Endothelial cell of umbilical vein (primary cell): ENCODE results near the gene AQP12A. TPM values are rescaled to one million over a fixed set of nuclear protein-coding genes. Genes with fewer than 3 reads are reported as not detected.

ENCODE experiments used
- BruUV-seq: library from RNA; stranded (reverse); fragments of 400-500 nt; replicated peaks from 2 replicates; lab custom pipeline; 2021; lab: Mats Ljungman, UMichigan
- CTCF ChIA-PET: fragments of 300-600, 350-600 bp; sonication (Branson Sonifier 250); formaldehyde crosslinking; loops from one replicate; lab custom pipeline; 2021; ENCODE audit warnings: antibody characterized with exemption, inconsistent platforms; lab: Charles Lee
- POLR2A ChIA-PET: fragments of 300-600, 350-600 bp; sonication (Branson Sonifier 250); formaldehyde crosslinking; loops from one replicate; lab custom pipeline; 2021; ENCODE audit warnings: antibody characterized with exemption, inconsistent platforms; lab: Charles Lee
- DNase-seq: peaks from one replicate; pipeline ENCODE4 v3.0.0-alpha.2; 2011; ENCODE audit warnings: low read depth, low spot score
- FAIRE-seq: peaks from 2 replicates; lab custom pipeline; 2011; peaks lifted over from hg19 to GRCh38; lab: Jason Lieb, UNC
- H2AFZ ChIP-seq: 2 replicates; pipeline ENCODE4 v1.6.0; 2012; ENCODE audit warnings: low read depth, low read length, control low read depth, inconsistent platforms
- H3K27ac ChIP-seq: 2 replicates; pipeline ENCODE4 v1.5.1; 2011; ENCODE audit warnings: low read depth, mild to moderate bottlenecking, control low read depth, low read length, moderate library complexity; ENCODE audit not compliant: insufficient read depth
- H3K27me3 ChIP-seq, 2 experiments: 2 replicates each; pipeline versions ENCODE4 v1.6.0 to v1.6.1; 2011; ENCODE audit warnings: low read length in 2 of 2, mixed read lengths in 1 of 2; ENCODE audit not compliant: control insufficient read depth in 2 of 2, insufficient read depth in 2 of 2
- H3K36me3 ChIP-seq, 2 experiments: 2 replicates in 1 of 2; 3 replicates in 1 of 2; pipeline ENCODE4 v1.5.1; 2011; ENCODE audit warnings: low read length in 2 of 2, mild to moderate bottlenecking in 1 of 2, moderate library complexity in 1 of 2; ENCODE audit not compliant: control insufficient read depth in 2 of 2, insufficient read depth in 2 of 2; ENCODE audit errors: extremely low read depth in 1 of 2
- H3K4me1 ChIP-seq: 3 replicates; pipeline ENCODE4 v1.5.1; 2011; ENCODE audit warnings: mild to moderate bottlenecking, low read length; ENCODE audit not compliant: control insufficient read depth, insufficient read depth; ENCODE audit errors: extremely low read depth
- H3K4me2 ChIP-seq: 2 replicates; pipeline ENCODE4 v1.6.1; 2011; ENCODE audit warnings: low read length, control low read depth, mixed read lengths; ENCODE audit not compliant: insufficient read depth
- H3K4me3 ChIP-seq, 3 experiments: fragments of 200-600 bp in 1 of 3; sonication (generic), shearing (Covaris generic) in 1 of 3; replicated peaks in 1 of 3; 2 replicates each; pipeline ENCODE4 v1.5.1; 2011 to 2016; ENCODE audit warnings: control low read depth in 3 of 3, low read length in 3 of 3, mild to moderate bottlenecking in 2 of 3, inconsistent platforms in 1 of 3, low read depth in 1 of 3, moderate library complexity in 1 of 3; ENCODE audit not compliant: insufficient read depth in 1 of 3
- H3K79me2 ChIP-seq: 2 replicates; pipeline ENCODE4 v1.6.0; 2012; ENCODE audit warnings: low read length, inconsistent platforms; ENCODE audit not compliant: control insufficient read depth, insufficient read depth
- H3K9ac ChIP-seq: replicated peaks from 2 replicates; pipeline ENCODE3; 2011; ENCODE audit warnings: low read length, control low read depth; ENCODE audit not compliant: insufficient read depth; ENCODE audit errors: extremely low read depth
- H3K9me1 ChIP-seq: replicated peaks from 3 replicates; pipeline ENCODE4 v1.6.0; 2011; ENCODE audit warnings: mild to moderate bottlenecking, low read length; ENCODE audit not compliant: control insufficient read depth, insufficient read depth; ENCODE audit errors: extremely low read depth
- H3K9me3 ChIP-seq: replicated peaks from 2 replicates; pipeline ENCODE4 v1.5.1; 2012; ENCODE audit warnings: low read length, inconsistent platforms; ENCODE audit not compliant: control insufficient read depth, insufficient read depth
- H4K20me1 ChIP-seq: replicated peaks from 2 replicates; pipeline ENCODE3; 2011; ENCODE audit warnings: mild to moderate bottlenecking, low read length; ENCODE audit not compliant: control insufficient read depth, insufficient read depth; ENCODE audit errors: extremely low read depth
- CTCF ChIP-seq, 2 donors: IDR thresholded peaks; 1 replicate in 1 of 2; 2 replicates in 1 of 2; pipeline ENCODE4 v1.5.1; 2011; ENCODE audit warnings: low read length in 2 of 2, mild to moderate bottlenecking in 2 of 2, moderate library complexity in 2 of 2, control low read depth in 1 of 2, inconsistent platforms in 1 of 2, low read depth in 1 of 2; ENCODE audit not compliant: insufficient read depth in 1 of 2; ENCODE audit errors: extremely low read depth in 1 of 2
- EZH2 ChIP-seq: IDR thresholded peaks from 2 replicates; pipeline ENCODE4 v1.6.1; 2012; ENCODE audit warnings: borderline replicate concordance, low read depth, mild to moderate bottlenecking, moderate library complexity, low read length, inconsistent platforms; ENCODE audit not compliant: severe bottlenecking
- FOS ChIP-seq: IDR thresholded peaks from 2 replicates; pipeline ENCODE4 v1.6.1; 2011; ENCODE audit warnings: mild to moderate bottlenecking, low read length, moderate library complexity, borderline replicate concordance; ENCODE audit not compliant: insufficient read depth
- GATA2 ChIP-seq: IDR thresholded peaks from 2 replicates; pipeline ENCODE4 v1.7.0; 2011; ENCODE audit warnings: low read depth, mild to moderate bottlenecking, moderate library complexity, mixed read lengths, low read length; ENCODE audit not compliant: insufficient read length, insufficient read depth
- JUN ChIP-seq: IDR thresholded peaks from 2 replicates; pipeline ENCODE4 v1.6.1; 2011; ENCODE audit warnings: borderline replicate concordance, low read depth; ENCODE audit not compliant: insufficient read length, insufficient read depth
- MAX ChIP-seq: IDR thresholded peaks from 2 replicates; pipeline ENCODE4 v1.6.1; 2011; ENCODE audit not compliant: insufficient read depth, insufficient read length
- MYC ChIP-seq: IDR thresholded peaks from one replicate; pipeline ENCODE4 v1.6.1; 2011; ENCODE audit warnings: mild to moderate bottlenecking, low read depth, low read length
- POLR2A ChIP-seq: IDR thresholded peaks from 2 replicates; pipeline ENCODE4 v1.6.1; 2012; ENCODE audit warnings: low read depth, mild to moderate bottlenecking, control low read depth, low read length
- POLR2AphosphoS5 ChIP-seq: IDR thresholded peaks from 2 replicates; pipeline ENCODE4 v1.6.1; 2012; ENCODE audit warnings: low read depth, mild to moderate bottlenecking, control low read depth, low read length, moderate library complexity; ENCODE audit not compliant: insufficient read depth
- dilution Hi-C: fragments of 300-500 bp; cut with MboI; formaldehyde crosslinking; loops from one replicate; pipeline ENCODE4 v1.15.0; 2019; ENCODE audit warnings: low sequenced_read_pairs; ENCODE audit not compliant: extremely low pct_ligation_motif_present
- intact Hi-C: fragments of 100-400 bp; cut with micrococcal nuclease; formaldehyde crosslinking; loops from one replicate; pipeline ENCODE4 v1.10.0; 2022
- polyA plus RNA-seq, 4 experiments: library from polyadenylated mRNA; depleted of rRNA in 3 of 4; stranded (reverse) in 3 of 4; unstranded in 1 of 4; fragments of >200 nt; gene quantifications; 2 replicates each; pipeline versions ENCODE4 v1.2.1 to v1.2.3, GENCODE V29; 2011 to 2012; ENCODE audit warnings: missing spikeins in 1 of 4
- total RNA-seq: library from RNA; stranded (reverse); gene quantifications from 2 replicates; pipeline ENCODE4 v1.2.3, GENCODE V29; 2021

Gene AQP12A
- total and polyA plus RNA-seq, 2 donors (not counting 3 experiments of a cell fraction or from before 2014, with no cell fraction given), result not detected

GRCh38 chr2:240717181-240717641, 25.5 kb downstream of the AQP12A start:
- BruUV-seq, result no TSS peak
- H3K9me3 ChIP-seq, result no peaks in the 10 kb centered on the region
- no peaks in the 10 kb centered on the region for H3K4me1 ChIP-seq
- H3K36me3 ChIP-seq, result no peaks in the 10 kb centered on the region
- no peak for FAIRE-seq
- H3K27ac ChIP-seq, result no peak overlapping the region
- H3K27me3 ChIP-seq, result no peaks in the 10 kb centered on the region
- no peak overlapping the region for H3K4me2 ChIP-seq
- ChIA-PET CTCF (no interaction called here), POLR2A (no interaction called here)
- H3K4me3 ChIP-seq, result no peak overlapping the region
- no peaks in the 10 kb centered on the region for H3K9me1 ChIP-seq
- H3K79me2 ChIP-seq, result no peaks in the 10 kb centered on the region
- DNase-seq, result no peak
- H3K9ac ChIP-seq, result no peak overlapping the region
- H4K20me1 ChIP-seq, result no peaks in the 10 kb centered on the region
- intact Hi-C loops, result no loop called here
- dilution Hi-C loops, result no loop called here
- H2AFZ ChIP-seq, result no peak overlapping the region
- no peak for TF ChIP-seq FOS
- no peak for TF ChIP-seq POLR2AphosphoS5
- TF ChIP-seq EZH2, result no peak
- TF ChIP-seq JUN, result no peak
- no peak for TF ChIP-seq MAX
- TF ChIP-seq CTCF (IDR thresholded peaks at IDR 0.05; ENCODE audit: extremely low read depth in 1 of 2, insufficient read depth in 1 of 2, low read depth in 1 of 2, low read length in 2 of 2), result no peak
- TF ChIP-seq GATA2, result no peak
- no peak for TF ChIP-seq MYC
- no peak for TF ChIP-seq POLR2A
